Loucy (cell line): ENCODE measurements around the gene UBE2L3.
"Not testable (repeated sequence)": the region's sequence is repeated elsewhere in the genome, so short reads cannot be mapped to it uniquely, and the experiment has no call there.

Source experiments
- H2AFZ ChIP-seq: fragments of 200-600 bp; sonication (generic); 2 replicates; pipeline ENCODE4 v1.6.0; 2016; ENCODE audit warnings: antibody characterized with exemption, mild to moderate bottlenecking, low read length, moderate library complexity
- H3F3A ChIP-seq: fragments of 200-600 bp; 2 replicates; pipeline ENCODE4 v1.6.0; 2016; ENCODE audit warnings: antibody characterized with exemption, low read depth, mild to moderate bottlenecking
- H3K27me3 ChIP-seq: fragments of 200-600 bp; sonication (generic); 2 replicates; pipeline ENCODE4 v1.6.1; 2014; ENCODE audit warnings: low read length, mild to moderate bottlenecking; ENCODE audit not compliant: insufficient read depth, poor library complexity, severe bottlenecking
- H3K36me3 ChIP-seq: fragments of 200-600 bp; sonication (generic); 2 replicates; pipeline ENCODE4 v1.6.1; 2016; ENCODE audit warnings: low read length; ENCODE audit not compliant: insufficient read depth
- H3K4me1 ChIP-seq: fragments of 200-600 bp; sonication (generic); 2 replicates; pipeline ENCODE4 v1.5.1; 2014; ENCODE audit warnings: low read length, mild to moderate bottlenecking; ENCODE audit not compliant: insufficient read depth, poor library complexity, severe bottlenecking
- H3K4me2 ChIP-seq: fragments of 200-600 bp; sonication (generic); 2 replicates; pipeline ENCODE4 v1.6.0; 2014; ENCODE audit warnings: antibody characterized with exemption, low read length, low read depth, mild to moderate bottlenecking; ENCODE audit not compliant: poor library complexity, severe bottlenecking
- H3K4me3 ChIP-seq: fragments of 200-600 bp; sonication (generic); 2 replicates; pipeline ENCODE4 v1.5.1; 2014; ENCODE audit warnings: low read length, mild to moderate bottlenecking, mixed read lengths; ENCODE audit not compliant: poor library complexity, severe bottlenecking
- H3K79me2 ChIP-seq: fragments of 200-600 bp; sonication (generic); 2 replicates; pipeline ENCODE4 v1.6.1; 2014; ENCODE audit warnings: low read length; ENCODE audit not compliant: insufficient read depth
- H3K9ac ChIP-seq: fragments of 200-600 bp; sonication (generic); 2 replicates; pipeline ENCODE4 v1.6.0; 2014; ENCODE audit warnings: mild to moderate bottlenecking, low read depth, low read length, moderate library complexity; ENCODE audit not compliant: poor library complexity, severe bottlenecking
- H3K9me2 ChIP-seq: fragments of 200-600 bp; sonication (generic); replicated peaks from 2 replicates; pipeline ENCODE4 v1.6.1; 2016; ENCODE audit warnings: low read depth, low read length, mixed read lengths
- H3K9me3 ChIP-seq: fragments of 200-600 bp; sonication (generic); 2 replicates; pipeline ENCODE4 v1.6.1; 2014; ENCODE audit warnings: mild to moderate bottlenecking, antibody characterized with exemption, low read length, low read depth; ENCODE audit not compliant: insufficient read depth
- H4K20me1 ChIP-seq: fragments of 200-600 bp; sonication (generic); 2 replicates; pipeline ENCODE4 v1.6.0; 2014; ENCODE audit warnings: antibody characterized with exemption, low read length, mild to moderate bottlenecking; ENCODE audit not compliant: insufficient read depth, poor library complexity, severe bottlenecking
- EZH2phosphoT487 ChIP-seq: fragments of 200-600 bp; IDR thresholded peaks from 2 replicates; pipeline ENCODE4 v1.6.1; 2018; ENCODE audit warnings: antibody characterized with exemption, mild to moderate bottlenecking, moderate library complexity, borderline replicate concordance
- TF ChIP-seq, protein P1 (sequence below): fragments of 200-600 bp; sonication (generic); conservative IDR thresholded peaks from 2 replicates; pipeline ENCODE4 v1.5.1; 2014; ENCODE audit warnings: mild to moderate bottlenecking, antibody characterized with exemption, low read length

UBE2L3 gene

DNA sequence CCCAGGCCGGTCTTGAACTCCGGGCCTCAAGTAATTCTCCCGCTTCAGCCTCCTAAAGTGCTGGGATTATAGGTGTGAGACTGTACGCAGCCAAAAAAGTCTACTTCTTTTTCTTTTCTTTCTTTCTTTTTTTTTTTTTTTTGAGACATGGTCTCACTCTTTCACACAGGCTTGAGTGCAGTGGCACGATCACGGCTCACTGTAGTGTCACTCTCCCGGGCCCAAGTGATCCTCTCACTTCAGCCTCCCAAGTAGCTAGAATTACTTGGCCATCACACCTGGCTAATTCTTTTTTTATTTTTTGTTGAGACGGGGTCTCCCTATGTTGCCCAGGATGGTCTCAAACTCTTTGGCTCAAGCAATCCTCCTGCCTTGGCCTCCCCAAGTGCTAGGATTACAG lies 3.6 kb upstream of the UBE2L3 start:
- peaks cover 6% of the 10 kb centered on the region for H3K27me3 ChIP-seq
- H4K20me1 ChIP-seq: peaks cover 12% of the 10 kb centered on the region
- no peaks in the 10 kb centered on the region for H3K36me3 ChIP-seq
- no peak overlapping the region for H3K4me3 ChIP-seq
- H2AFZ ChIP-seq: no peak overlapping the region
- peaks cover 3% of the 10 kb centered on the region for H3K4me1 ChIP-seq
- H3K9me2 ChIP-seq: no peaks in the 10 kb centered on the region
- H3K9ac ChIP-seq: no peak overlapping the region
- no peaks in the 10 kb centered on the region for H3F3A ChIP-seq
- no peak overlapping the region for H3K4me2 ChIP-seq
- H3K79me2 ChIP-seq: peaks cover 17% of the 10 kb centered on the region
- H3K9me3 ChIP-seq: no peaks in the 10 kb centered on the region
- TF ChIP-seq EZH2phosphoT487: no peak
- TF ChIP-seq, protein P1, sequence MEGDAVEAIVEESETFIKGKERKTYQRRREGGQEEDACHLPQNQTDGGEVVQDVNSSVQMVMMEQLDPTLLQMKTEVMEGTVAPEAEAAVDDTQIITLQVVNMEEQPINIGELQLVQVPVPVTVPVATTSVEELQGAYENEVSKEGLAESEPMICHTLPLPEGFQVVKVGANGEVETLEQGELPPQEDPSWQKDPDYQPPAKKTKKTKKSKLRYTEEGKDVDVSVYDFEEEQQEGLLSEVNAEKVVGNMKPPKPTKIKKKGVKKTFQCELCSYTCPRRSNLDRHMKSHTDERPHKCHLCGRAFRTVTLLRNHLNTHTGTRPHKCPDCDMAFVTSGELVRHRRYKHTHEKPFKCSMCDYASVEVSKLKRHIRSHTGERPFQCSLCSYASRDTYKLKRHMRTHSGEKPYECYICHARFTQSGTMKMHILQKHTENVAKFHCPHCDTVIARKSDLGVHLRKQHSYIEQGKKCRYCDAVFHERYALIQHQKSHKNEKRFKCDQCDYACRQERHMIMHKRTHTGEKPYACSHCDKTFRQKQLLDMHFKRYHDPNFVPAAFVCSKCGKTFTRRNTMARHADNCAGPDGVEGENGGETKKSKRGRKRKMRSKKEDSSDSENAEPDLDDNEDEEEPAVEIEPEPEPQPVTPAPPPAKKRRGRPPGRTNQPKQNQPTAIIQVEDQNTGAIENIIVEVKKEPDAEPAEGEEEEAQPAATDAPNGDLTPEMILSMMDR: no peak

DNA sequence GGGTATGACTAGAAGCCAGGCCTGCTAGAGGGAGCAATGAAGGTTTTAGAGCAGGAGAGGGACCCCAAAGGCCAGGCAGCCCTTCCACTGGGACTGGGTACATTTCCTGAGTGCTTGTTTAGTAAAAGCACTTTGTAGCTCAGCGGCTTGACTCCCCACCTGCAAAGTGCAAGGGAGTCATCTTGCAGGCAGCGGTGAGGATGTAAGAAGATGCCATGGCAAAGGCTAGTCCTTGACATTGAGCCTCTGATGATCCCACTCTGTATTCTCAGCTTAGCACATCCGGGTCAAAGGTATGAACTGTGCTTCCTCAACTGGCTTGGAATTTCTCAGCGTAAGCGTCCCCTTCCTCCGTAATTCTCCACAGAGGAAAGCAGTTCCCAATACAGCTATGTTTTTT lies 3.1 kb upstream of the UBE2L3 start:
- Histone ChIP-seq H2AFZ (no peak overlapping the region), H3K4me3 (no peak overlapping the region), H3K4me2 (no peak overlapping the region), H3K79me2 (peaks cover 22% of the 10 kb centered on the region), H3K9me2 (no peaks in the 10 kb centered on the region), H4K20me1 (peaks cover 17% of the 10 kb centered on the region), H3K36me3 (no peaks in the 10 kb centered on the region), H3K27me3 (peaks cover 6% of the 10 kb centered on the region), H3K9ac (no peak overlapping the region), H3K9me3 (no peaks in the 10 kb centered on the region), H3F3A (no peaks in the 10 kb centered on the region), H3K4me1 (peaks cover 6% of the 10 kb centered on the region)
- TF ChIP-seq EZH2phosphoT487: no peak
- TF ChIP-seq, protein P1: no peak

DNA sequence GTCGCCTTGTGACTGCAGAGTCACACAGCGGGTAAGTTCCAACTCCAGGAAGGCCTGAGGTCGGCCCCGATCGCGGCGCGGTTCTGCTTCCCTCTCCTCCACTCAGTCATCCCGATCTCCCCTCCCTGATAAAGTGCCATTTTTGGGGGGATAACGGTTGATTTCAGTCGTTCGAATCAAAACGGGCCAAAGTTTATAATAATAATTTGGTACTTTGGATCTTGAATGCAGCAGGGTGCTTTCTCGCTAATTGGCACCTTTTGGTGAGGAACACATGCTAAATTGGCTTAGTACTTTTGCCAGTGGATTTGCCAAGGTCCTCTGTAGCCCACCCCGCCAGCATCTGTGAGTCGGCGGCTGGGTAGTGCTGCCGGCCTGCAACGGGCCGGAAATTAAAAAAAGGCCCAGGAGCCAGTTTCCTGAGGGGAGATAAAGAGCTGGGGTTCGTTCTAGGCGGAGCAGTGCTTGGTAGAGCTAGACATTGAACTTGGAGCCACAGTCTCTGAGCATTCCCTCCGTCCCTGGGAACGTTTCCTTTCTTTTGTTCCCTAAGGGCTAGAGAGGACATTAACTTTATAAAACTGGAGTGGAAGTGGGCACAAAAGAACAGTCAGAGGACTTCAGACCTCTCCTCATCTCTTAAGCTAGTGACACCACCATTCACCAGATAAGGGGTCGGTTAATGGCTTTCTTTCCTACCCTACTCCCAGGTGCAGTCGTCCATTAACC lies 997 bp downstream of the UBE2L3 start:
- H3K9me3 ChIP-seq: no peaks in the 10 kb centered on the region
- peak overlapping the region; percentile 93 for H3K9ac ChIP-seq
- H2AFZ ChIP-seq: no peak overlapping the region
- H3K36me3 ChIP-seq: no peaks in the 10 kb centered on the region
- TF ChIP-seq EZH2phosphoT487: no peak
- TF ChIP-seq, protein P1: no peak
- H4K20me1 ChIP-seq: peaks cover 58% of the 10 kb centered on the region
- H3F3A ChIP-seq: no peaks in the 10 kb centered on the region
- H3K79me2 ChIP-seq: peaks cover 63% of the 10 kb centered on the region
- H3K4me1 ChIP-seq: peaks cover 42% of the 10 kb centered on the region
- peak overlapping the region; percentile 94 for H3K4me2 ChIP-seq
- peak overlapping the region; percentile 97 for H3K4me3 ChIP-seq
- H3K27me3 ChIP-seq: peaks cover 6% of the 10 kb centered on the region
- no peaks in the 10 kb centered on the region for H3K9me2 ChIP-seq

DNA sequence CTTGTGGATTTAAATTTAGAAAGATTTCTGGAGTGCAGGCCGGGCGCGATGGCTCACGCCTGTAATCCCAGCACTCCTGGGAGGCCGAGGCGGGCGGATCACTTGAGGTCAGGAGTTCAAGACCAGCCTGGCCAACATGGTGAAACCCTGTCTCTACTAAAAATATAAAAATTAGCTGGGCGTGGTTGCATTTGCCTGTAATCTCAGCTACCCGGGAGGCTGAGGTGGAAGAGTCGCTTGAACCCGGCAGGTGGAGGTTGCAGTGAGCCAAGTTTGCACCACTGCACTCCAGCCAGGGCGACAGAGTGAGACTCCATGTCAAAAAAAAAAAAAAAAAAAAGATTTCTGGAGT lies 1.5 kb downstream of the UBE2L3 start:
- H2AFZ ChIP-seq, H3K27me3 ChIP-seq, H3K9me3 ChIP-seq, H3K9me2 ChIP-seq, H3F3A ChIP-seq, H3K36me3 ChIP-seq: not testable (repeated sequence)
- Histone ChIP-seq H3K9ac (peak overlapping the region; percentile 93), H3K4me1 (peaks cover 47% of the 10 kb centered on the region), H4K20me1 (peaks cover 63% of the 10 kb centered on the region), H3K4me2 (peak overlapping the region; percentile 94), H3K79me2 (peaks cover 68% of the 10 kb centered on the region), H3K4me3 (peak overlapping the region; percentile 97)
